Natural killer cell (primary cell): ENCODE results near the gene CLN3. TPM values are rescaled to one million over a fixed set of nuclear protein-coding genes. Genes with fewer than 3 reads are reported as not detected.
"Not testable (repeated sequence)": the region's sequence is repeated elsewhere in the genome, so short reads cannot be mapped to it uniquely, and the experiment has no call there.

Experiments used
- ATAC-seq, 3 donors: fragments of 150-1000 bp in 2 of 3; fragments of 200-7000 bp in 1 of 3; cut with Tn5 transposase; 1 replicate in 1 of 3; 2 replicates in 2 of 3; pipeline ENCODE4 v1.10.0; 2021; ENCODE audit warnings: mild to moderate bottlenecking in 2 of 3, moderate library complexity in 2 of 3
- DNase-seq, 2 donors: peaks; one replicate each; pipeline versions ENCODE4 v3.0.0 to v3.0.0-alpha.2; 2013 to 2021; ENCODE audit warnings: mixed read lengths in 1 of 2
- H3K27ac ChIP-seq: one replicate; pipeline ENCODE4 v1.5.1; 2013; ENCODE audit warnings: mild to moderate bottlenecking, low read length
- H3K27me3 ChIP-seq: one replicate; pipeline ENCODE4 v1.6.1; 2013; ENCODE audit warnings: low read length; ENCODE audit not compliant: control insufficient read depth, insufficient read depth
- H3K36me3 ChIP-seq: one replicate; pipeline ENCODE4 v1.6.1; 2013; ENCODE audit warnings: low read length; ENCODE audit not compliant: control insufficient read depth, insufficient read depth
- H3K4me1 ChIP-seq: one replicate; pipeline ENCODE4 v1.6.1; 2013; ENCODE audit warnings: low read length; ENCODE audit not compliant: control insufficient read depth, insufficient read depth
- H3K4me3 ChIP-seq: one replicate; pipeline ENCODE4 v1.5.1; 2013; ENCODE audit warnings: low read length
- H3K9me3 ChIP-seq: one replicate; pipeline ENCODE4 v1.6.1; 2013; ENCODE audit warnings: low read length; ENCODE audit not compliant: control insufficient read depth, insufficient read depth
- H3K27ac Mint-ChIP-seq, 2 donors: one replicate each; pipeline ENCODE4 v1.8.0; 2022; ENCODE audit warnings: mild to moderate bottlenecking in 2 of 2, mixed read lengths in 2 of 2, moderate library complexity in 1 of 2
- H3K27me3 Mint-ChIP-seq, 2 donors: one replicate each; pipeline ENCODE4 v1.8.0; 2022; ENCODE audit warnings: low read depth in 2 of 2, mixed read lengths in 2 of 2
- H3K36me3 Mint-ChIP-seq: one replicate; pipeline ENCODE4 v1.8.0; 2022; ENCODE audit warnings: mixed read lengths
- H3K4me1 Mint-ChIP-seq, 2 donors: one replicate each; pipeline ENCODE4 v1.8.0; 2022; ENCODE audit warnings: mixed read lengths in 2 of 2
- H3K4me3 Mint-ChIP-seq: one replicate; pipeline ENCODE4 v1.8.0; 2022; ENCODE audit warnings: mild to moderate bottlenecking, moderate library complexity, mixed read lengths
- H3K9me3 Mint-ChIP-seq, 2 donors: one replicate each; pipeline ENCODE4 v1.8.0; 2022; ENCODE audit warnings: mixed read lengths in 2 of 2
- WGBS: methylation state at CpG from one replicate; pipeline ENCODE4 v1.1.7; 2013; ENCODE audit warnings: missing lambda C conversion rate; ENCODE audit not compliant: insufficient coverage; 5-methylcytosine and 5-hydroxymethylcytosine counted together
- intact Hi-C: fragments of 100-400 bp; cut with micrococcal nuclease; formaldehyde crosslinking; loops from one replicate; pipeline ENCODE4 v1.14.2; 2022
- total RNA-seq, 4 donors: library from RNA; stranded (reverse); fragments of 120-200 nt in 1 of 4; gene quantifications; one replicate each; pipeline versions ENCODE4 v1.2.3 to v1.2.4, GENCODE V29; 2013 to 2022
- TF ChIP-seq, protein P1 (sequence below): fragments of 200-600 bp; IDR thresholded peaks from one replicate; pipeline ENCODE4 v1.8.0; 2022; ENCODE audit warnings: antibody characterized with exemption

CLN3 gene
- total RNA-seq, 3 donors from 2014 or later (not counting 1 experiment from before 2014, with no cell fraction given), result 71.1 to 85.3 (median 84.7) TPM

DNA sequence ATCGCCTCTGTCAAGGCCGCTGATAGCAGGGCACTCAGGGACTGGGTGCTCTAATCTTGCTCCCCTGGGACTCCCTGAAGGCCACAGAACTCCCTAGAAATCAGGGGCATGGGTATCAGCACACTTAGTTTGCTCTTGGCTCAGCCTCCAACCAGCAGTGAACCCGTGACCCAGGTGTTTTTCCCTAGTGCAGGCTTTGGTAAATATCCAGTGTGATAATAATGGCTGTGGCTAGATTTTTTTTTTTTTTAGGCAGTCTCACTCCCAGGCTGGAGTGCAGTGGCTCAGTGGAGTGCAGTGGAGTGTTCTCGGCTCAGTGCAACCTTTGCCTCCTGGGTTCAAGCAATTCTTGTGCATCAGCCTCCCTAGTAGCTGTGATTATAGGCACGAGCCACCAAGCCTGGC, 36.6 kb upstream of the CLN3 start:
- H3K4me3 Mint-ChIP-seq, result no peak overlapping the region
- intact Hi-C loops, result no loop called here
- no peaks in the 10 kb centered on the region for H3K4me1 ChIP-seq
- H3K4me3 ChIP-seq, result no peak overlapping the region
- H3K9me3 ChIP-seq, result no peaks in the 10 kb centered on the region
- H3K4me1 Mint-ChIP-seq, result no peaks in the 10 kb centered on the region
- no peak overlapping the region for H3K27ac Mint-ChIP-seq
- H3K27me3 ChIP-seq, result no peaks in the 10 kb centered on the region
- no peak for DNase-seq
- H3K27me3 Mint-ChIP-seq, result no peaks in the 10 kb centered on the region
- TF ChIP-seq, protein P1, sequence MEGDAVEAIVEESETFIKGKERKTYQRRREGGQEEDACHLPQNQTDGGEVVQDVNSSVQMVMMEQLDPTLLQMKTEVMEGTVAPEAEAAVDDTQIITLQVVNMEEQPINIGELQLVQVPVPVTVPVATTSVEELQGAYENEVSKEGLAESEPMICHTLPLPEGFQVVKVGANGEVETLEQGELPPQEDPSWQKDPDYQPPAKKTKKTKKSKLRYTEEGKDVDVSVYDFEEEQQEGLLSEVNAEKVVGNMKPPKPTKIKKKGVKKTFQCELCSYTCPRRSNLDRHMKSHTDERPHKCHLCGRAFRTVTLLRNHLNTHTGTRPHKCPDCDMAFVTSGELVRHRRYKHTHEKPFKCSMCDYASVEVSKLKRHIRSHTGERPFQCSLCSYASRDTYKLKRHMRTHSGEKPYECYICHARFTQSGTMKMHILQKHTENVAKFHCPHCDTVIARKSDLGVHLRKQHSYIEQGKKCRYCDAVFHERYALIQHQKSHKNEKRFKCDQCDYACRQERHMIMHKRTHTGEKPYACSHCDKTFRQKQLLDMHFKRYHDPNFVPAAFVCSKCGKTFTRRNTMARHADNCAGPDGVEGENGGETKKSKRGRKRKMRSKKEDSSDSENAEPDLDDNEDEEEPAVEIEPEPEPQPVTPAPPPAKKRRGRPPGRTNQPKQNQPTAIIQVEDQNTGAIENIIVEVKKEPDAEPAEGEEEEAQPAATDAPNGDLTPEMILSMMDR, result no peak
- no peaks in the 10 kb centered on the region for H3K36me3 Mint-ChIP-seq
- WGBS, result 94% methylated on average over 5 of the region's 5 CpGs
- no peak for ATAC-seq
- H3K36me3 ChIP-seq, result no peaks in the 10 kb centered on the region
- H3K9me3 Mint-ChIP-seq, result no peaks in the 10 kb centered on the region
- no peak overlapping the region for H3K27ac ChIP-seq

DNA sequence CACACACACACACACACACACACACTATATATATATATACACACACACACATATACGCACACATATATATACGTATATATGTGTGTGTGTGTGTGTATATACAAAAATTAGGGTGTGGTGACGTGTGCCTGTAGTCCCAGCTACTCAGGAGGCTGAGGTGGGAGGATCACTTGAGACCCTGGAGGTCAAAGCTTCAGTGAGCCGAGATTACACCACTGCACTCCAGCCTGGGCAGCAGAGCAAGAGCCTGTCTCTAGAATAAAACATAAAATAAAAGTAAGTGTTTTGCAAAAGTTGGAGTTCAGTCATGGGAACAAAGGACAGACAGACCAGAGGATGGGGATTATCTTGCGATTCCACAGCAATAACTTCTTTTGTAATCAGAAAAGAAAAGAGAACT, 36.1 kb upstream of the CLN3 start:
- intact Hi-C loops, result no loop called here
- Histone ChIP-seq H3K9me3 (no peaks in the 10 kb centered on the region), H3K4me1 (no peaks in the 10 kb centered on the region), H3K27me3 (no peaks in the 10 kb centered on the region), H3K36me3 (no peaks in the 10 kb centered on the region), H3K27ac (no peak overlapping the region), H3K4me3 (no peak overlapping the region)
- Mint-ChIP-seq H3K27me3 (no peaks in the 10 kb centered on the region), H3K4me1 (no peaks in the 10 kb centered on the region), H3K9me3 (no peaks in the 10 kb centered on the region), H3K36me3 (no peaks in the 10 kb centered on the region), H3K27ac (no peak overlapping the region), H3K4me3 (no peak overlapping the region)
- TF ChIP-seq, protein P1, result no peak
- DNase-seq (no peak), ATAC-seq (no peak)
- 100% methylated on average over 3 of the region's 5 CpGs for WGBS

DNA sequence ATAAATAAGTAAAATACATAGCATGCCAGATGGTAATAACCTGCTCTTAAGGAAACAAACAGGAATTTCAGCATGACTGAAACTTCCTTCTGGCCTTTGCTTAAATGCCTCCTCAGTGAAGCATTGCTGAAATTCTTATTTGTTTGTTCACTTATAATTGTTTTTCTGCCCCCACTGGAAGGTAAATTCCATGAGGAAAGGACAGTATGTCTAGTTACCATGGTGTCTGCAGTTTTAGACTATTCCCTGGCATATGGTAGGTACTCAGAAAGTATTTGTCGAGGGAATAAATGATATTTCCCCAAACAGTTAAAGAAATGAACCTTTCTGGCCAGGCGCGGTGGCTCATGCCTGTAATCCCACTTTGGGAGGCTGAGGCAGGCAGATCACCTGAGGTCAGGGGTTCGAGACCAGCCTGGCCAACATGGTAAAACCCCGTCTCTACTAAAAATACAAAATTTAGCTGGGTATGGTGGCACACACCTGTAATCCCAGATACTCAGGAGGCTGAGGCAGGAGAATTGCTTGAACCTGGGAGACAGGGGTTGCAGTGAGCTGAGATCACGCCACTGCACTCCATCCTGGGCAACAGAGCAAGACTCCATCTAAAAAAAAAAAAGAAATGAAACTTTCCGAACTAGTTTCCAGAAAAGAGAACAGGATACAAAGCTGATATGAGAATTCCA, 35.4 kb upstream of the CLN3 start:
- H3K36me3 ChIP-seq, H3K4me3 ChIP-seq, intact Hi-C loops, H3K27me3 Mint-ChIP-seq, H3K27ac ChIP-seq, H3K36me3 Mint-ChIP-seq, H3K4me1 Mint-ChIP-seq, DNase-seq, H3K4me3 Mint-ChIP-seq, H3K27ac Mint-ChIP-seq, H3K4me1 ChIP-seq, H3K27me3 ChIP-seq, ATAC-seq, H3K9me3 Mint-ChIP-seq, H3K9me3 ChIP-seq: not testable (repeated sequence)
- 88% methylated on average over 7 of the region's 7 CpGs for WGBS

DNA sequence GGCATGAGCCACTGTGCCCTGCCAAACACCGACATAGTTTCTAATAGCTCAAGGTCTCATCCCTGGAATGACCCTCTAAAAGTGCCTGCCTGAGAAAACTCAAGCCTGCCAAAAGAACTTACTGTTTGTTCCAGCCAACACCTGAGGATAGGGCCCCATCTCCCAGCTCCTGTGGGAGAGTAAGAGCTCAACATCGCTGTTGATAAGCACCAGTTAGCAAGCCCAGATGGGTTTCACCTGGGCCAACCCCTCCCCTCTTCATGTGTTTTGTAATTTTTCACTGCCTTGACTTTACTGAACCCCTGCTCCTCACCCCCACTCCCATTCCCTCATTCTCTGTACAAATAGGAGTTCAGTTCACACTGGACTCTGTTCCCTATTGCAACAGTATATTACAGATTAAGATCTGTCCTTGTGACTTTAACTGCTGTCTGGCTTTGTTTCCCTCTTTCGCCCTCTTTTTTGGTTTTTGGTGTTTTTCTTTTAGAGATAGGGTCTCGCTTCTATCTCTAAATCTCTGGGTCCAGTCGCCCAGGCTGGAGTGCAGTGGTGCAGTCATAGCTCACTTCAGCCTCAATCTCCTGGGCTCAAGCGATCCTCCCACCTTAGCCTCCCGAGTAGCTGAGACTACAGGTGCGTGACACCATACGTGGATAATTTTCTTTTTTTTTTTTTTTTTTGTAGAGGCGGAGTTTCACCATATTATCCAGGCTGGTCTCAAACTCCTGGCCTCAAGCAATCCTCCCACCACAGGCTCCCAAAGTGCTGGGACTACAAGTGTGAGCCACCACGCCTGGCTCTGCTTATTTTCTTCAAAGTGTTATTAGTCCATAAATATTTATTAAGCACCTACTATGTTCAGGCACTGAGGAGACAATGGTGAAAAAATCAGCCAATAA, 34.6 kb upstream of the CLN3 start:
- 89% methylated on average over 10 of the region's 11 CpGs for WGBS
- TF ChIP-seq, protein P1, result no peak
- no peaks in the 10 kb centered on the region for H3K27me3 ChIP-seq
- Mint-ChIP-seq H3K4me1 (no peaks in the 10 kb centered on the region), H3K36me3 (no peaks in the 10 kb centered on the region), H3K27me3 (no peaks in the 10 kb centered on the region), H3K9me3 (no peaks in the 10 kb centered on the region), H3K4me3 (no peak overlapping the region), H3K27ac (no peak overlapping the region)
- no peaks in the 10 kb centered on the region for H3K36me3 ChIP-seq
- H3K9me3 ChIP-seq, result no peaks in the 10 kb centered on the region
- ATAC-seq (no peak), DNase-seq (no peak)
- no peaks in the 10 kb centered on the region for H3K4me1 ChIP-seq
- intact Hi-C loops, result no loop called here
- no peak overlapping the region for H3K4me3 ChIP-seq
- H3K27ac ChIP-seq, result no peak overlapping the region
